NAMALWA (cell line): ENCODE measurements around the gene ABCC9.

Experiments used
- DNase-seq: peaks from one replicate; pipeline ENCODE4 v3.0.0-alpha.2; 2015; ENCODE audit warnings: low spot score

ABCC9 gene

DNA sequence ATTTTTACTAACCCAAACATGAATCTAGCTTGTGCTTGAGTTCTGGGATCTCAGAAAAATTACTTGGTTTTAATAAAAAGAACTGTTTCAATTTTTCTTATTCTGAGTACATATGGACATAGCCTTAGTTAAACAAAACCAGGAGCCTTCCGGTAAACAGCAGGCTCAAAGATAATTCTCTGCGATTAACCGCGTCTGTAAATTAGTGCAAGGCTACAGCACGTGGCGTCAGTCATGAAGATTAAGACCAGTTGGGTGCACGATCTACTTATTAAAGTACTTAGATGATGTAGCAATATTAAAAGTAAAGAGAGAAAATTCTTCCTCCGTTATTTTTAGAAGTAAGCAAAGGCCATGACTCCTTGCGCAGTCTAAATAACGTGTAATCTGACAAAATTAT, 167.4 kb downstream of the ABCC9 start:
- no peak for DNase-seq

DNA sequence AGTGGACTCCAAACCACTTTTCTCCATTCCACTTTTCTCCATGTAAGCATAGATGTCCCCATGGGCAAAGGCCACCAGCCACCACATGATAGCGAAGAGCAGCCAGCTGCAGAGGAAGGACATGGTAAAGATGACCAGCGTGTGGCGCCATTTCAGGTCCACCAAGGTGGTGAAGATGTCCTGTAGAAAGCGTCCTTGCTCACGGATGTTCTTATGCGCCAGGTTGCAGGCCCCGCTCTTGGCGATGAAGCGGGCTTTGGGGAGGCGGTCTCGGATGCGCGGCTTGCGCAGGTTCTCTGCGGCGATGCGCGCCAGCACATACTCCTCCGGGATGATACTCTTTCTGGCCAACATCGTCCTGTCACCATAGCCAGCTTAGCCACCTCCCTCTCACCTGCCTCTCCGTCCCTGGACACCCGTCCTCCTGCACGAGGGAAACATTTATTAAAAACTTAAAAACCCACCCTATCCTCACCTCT, 167.9 kb downstream of the ABCC9 start:
- DNase-seq: peak; percentile 3

DNA sequence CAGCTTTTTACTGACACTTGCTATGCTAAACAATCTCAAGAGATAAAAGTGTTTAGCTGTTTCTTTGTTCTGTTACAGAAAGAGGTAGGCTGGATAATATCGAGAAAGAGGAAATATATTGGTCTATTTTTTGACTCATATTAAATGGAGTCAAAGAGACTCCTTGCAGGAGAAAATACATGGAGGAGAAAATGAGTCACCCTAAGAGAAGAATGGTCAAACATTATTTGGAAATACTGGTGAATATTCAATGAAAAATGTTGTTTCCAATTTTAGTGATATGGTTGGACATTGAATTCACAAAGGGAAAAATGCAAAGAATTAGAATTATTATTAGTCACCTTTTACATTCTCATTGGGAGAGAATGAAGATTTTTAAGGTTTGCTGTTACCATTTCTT, 169.9 kb downstream of the ABCC9 start:
- no peak for DNase-seq

DNA sequence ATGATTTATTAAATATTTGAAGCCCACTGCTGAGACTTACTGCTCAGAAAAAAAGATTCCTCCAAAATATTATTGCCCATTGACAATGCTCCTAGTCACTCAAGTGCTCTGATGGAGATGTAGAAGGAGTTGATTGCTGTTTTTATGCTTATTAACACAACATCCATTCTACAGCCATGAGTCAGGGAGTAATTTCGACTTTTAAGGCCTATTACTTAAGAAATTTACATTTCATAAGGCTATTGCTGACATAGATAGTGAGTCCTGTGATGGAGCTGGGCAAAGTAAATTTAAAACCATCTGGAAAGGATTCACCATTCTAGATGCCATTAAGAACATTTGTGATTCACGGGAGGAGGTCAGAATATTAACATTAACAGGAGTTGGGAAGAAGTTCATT, 171.9 kb downstream of the ABCC9 start:
- DNase-seq: no peak

DNA sequence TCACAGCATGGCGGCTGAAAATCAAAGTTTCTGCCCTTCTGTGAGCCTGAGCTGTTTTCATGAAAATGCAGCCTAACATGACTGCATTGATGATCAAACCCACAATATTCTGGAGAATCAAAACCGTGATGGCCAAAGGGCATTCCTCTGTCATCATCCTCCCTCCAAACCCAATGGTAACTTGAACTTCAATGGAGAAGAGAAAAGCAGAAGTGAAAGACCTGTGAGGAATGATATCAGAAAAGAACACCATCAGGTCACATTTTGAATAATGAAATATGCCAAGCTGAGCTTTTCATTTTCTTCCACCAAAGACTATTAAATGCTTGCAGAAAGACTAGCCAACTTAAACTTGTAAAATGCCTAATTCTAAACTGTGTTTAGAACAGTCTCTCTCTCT, 174.8 kb downstream of the ABCC9 start:
- DNase-seq: no peak

DNA sequence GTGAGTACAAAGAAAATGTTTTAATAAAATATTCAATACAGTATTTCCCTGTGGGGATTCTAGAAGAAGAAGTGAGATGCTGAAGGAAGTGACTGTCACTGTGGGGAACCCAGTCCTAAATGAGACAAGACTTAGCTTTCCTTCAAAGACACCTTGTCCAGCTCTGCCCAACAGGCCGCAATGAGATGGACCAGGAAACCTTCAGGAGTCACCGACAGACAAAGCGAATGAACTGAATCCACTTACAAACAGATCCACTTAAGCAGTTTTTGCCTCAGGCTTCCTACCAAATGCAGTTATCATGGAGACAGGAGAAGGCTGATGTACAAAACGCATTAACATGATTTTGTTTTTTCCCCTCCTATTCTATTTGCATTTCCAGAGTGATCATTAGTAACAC, 176.3 kb downstream of the ABCC9 start:
- no peak for DNase-seq

DNA sequence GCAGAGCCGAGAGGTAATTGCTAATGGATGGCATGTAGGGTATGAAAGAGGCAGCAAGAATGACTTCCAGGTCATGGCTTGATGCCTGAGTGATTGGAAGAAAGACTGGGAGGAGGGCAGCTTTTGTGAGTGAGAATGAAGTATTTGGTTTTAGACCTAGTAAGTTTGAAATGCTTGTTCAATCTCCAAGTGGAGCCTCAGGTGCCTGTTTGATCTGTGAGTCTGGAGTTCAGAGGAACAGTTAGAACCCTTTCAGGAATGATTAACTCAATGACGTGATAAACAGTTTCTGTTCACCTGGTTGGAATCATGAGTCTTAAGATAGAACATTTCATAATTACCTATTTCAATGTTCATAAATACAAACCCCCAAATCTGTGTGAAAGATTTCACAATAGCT, 177.2 kb downstream of the ABCC9 start:
- DNase-seq: no peak

DNA sequence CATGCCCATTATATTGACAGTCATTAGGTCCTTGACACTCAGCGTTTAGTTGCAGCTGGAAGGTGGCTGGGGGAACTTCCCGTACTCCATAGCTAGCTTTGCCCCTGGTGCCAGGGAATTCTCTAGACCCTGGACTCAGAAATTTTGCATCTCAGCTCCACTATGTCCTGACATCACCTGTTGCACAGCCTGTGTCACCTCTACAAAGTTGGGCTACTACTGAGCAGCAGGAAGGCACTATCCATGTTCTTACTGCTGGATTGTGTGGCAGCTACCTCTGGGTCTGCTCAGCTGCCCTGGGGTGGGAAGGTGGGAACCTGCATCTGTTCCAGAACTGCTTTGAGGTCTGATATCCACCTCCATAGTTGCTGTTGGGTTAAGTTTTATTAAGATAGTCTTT, 177.7 kb downstream of the ABCC9 start:
- no peak for DNase-seq

DNA sequence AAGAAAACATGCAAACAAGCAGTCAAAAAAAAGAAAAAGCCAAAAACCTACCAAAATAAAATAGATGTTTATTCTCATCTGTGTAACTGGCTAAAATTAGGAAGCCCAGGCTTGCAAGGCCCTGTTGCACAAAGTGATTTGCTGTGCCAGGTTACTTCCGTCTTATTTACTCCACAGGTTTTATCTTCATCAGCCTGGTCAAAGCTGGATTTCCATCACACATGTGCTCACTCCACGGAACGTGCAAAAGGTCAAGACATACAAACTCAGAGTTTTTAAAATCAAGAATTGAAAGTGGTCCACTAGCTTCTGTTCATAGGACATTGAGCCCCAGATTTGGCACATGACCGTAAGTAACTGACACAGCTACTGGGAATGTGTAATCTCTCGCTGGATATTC, 181.5 kb downstream of the ABCC9 start:
- no peak for DNase-seq

DNA sequence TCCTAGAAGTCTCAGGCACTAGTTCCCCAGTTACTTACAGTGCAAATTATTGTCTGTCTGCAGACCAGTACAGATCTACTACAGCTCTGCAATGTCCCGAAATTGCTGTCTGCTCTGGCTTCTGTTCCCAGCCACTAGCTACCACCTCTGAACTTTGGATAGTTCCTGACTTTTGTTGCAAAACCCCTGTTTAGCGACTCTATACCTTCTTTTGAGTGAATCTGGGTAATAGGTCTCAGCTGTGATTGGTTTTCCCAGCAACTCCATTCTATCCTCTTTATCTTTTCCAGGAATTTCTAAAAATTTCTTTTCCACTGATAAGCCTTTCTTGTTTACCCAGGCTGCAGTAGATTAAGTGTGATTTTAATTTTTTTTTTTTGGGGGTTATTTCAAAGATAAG, 183.5 kb downstream of the ABCC9 start:
- DNase-seq: no peak

DNA sequence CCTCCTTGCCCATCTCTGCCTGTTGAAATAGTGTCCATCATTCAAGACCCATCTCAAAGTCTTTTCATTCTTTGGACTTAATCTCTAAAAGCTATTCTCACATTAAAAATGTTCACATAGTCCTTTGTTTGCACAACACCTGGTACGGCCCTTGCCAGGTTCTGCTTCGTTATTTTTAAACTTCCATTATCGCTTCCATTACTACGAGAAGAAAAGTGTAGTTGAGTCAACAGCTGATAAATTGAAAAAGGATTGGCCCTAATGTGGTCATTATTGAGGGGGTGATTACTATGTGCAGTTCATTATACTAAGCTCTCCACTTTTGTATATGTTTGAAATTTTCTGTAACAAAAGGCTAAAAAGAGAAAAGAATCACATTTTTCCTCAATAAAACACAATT, 184.5 kb downstream of the ABCC9 start:
- no peak for DNase-seq

DNA sequence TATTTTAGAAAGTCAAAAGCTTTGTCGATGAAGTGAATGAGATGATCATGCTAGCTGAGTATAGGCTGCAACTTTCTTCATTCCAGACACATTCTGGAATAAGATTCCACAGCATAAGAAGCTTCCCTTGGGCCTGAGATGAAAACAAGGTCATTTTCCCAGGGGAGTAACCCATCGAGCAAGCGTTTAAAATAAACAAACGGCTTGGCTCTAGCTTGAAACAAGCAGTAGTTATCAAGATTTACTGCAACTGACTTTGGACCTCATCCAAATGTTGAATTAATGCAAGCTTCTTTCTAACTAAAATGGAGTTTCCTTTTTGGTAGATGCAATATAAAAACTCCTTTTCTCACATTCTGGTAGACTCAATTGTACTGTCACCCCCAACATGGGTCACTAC, 189.7 kb downstream of the ABCC9 start:
- no peak for DNase-seq
